ENCODE measurements around the gene COMMD6.

Gene COMMD6

DNA sequence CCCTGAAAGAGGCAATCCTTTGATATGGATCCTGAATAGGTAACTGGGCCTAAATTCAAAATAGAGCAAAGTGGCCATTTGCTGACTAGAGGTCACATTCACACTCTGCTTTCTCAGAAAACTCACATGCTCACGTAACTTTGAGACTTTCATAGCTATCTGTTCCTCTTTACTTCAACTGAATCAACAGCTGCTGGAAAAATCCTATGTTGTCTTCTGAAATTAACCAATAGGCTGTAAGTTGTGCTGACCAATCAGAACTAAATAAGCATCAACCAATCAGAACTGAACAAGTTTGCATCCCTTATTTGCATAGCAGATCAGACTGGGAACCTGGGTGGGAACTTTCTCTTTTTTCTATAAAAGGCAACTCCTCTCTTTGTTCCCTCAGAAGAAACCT is 31.6 kb downstream of the COMMD6 start:
- Histone ChIP-seq H3K9me2 (replicated peaks; ENCODE audit: insufficient read depth, low read length) (no peaks in the 10 kb centered on the region), H3K4me3 (ENCODE audit: low read length) (no peak overlapping the region), H4K20me1 (ENCODE audit: insufficient read depth, low read length) (no peaks in the 10 kb centered on the region), H3K9me3 (replicated peaks; ENCODE audit: insufficient read depth, low read length) (no peaks in the 10 kb centered on the region), H3K36me3 (replicated peaks; ENCODE audit: insufficient read depth, low read length) (no peaks in the 10 kb centered on the region), H3K27ac (ENCODE audit: low read length) (no peak overlapping the region), H3K27me3 (replicated peaks; ENCODE audit: insufficient read depth, low read length) (0 out of 2 replicates have a peak, but pooled peaks cover 3% of the 10 kb centered on the region), H3K4me2 (ENCODE audit: low read depth, low read length) (no peak overlapping the region), H3K9ac (ENCODE audit: low read length) (no peak overlapping the region), H2AFZ (ENCODE audit: low read length) (no peak overlapping the region), H3K79me2 (ENCODE audit: low read length) (no peaks in the 10 kb centered on the region), H3F3A (ENCODE audit: insufficient read depth, low read length) (no peaks in the 10 kb centered on the region), H3K4me1 (ENCODE audit: low read length) (no peaks in the 10 kb centered on the region)
- TF ChIP-seq, protein P1, sequence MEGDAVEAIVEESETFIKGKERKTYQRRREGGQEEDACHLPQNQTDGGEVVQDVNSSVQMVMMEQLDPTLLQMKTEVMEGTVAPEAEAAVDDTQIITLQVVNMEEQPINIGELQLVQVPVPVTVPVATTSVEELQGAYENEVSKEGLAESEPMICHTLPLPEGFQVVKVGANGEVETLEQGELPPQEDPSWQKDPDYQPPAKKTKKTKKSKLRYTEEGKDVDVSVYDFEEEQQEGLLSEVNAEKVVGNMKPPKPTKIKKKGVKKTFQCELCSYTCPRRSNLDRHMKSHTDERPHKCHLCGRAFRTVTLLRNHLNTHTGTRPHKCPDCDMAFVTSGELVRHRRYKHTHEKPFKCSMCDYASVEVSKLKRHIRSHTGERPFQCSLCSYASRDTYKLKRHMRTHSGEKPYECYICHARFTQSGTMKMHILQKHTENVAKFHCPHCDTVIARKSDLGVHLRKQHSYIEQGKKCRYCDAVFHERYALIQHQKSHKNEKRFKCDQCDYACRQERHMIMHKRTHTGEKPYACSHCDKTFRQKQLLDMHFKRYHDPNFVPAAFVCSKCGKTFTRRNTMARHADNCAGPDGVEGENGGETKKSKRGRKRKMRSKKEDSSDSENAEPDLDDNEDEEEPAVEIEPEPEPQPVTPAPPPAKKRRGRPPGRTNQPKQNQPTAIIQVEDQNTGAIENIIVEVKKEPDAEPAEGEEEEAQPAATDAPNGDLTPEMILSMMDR (IDR thresholded peaks at IDR 0.05; ENCODE audit: low read length) = no peak
- TF ChIP-seq EZH2 (optimal IDR thresholded peaks at IDR 0.05; ENCODE audit: low read depth, low read length) = no peak
- no peak for TF ChIP-seq EZH2phosphoT487 (IDR thresholded peaks at IDR 0.05; ENCODE audit: low read length)
- no peak for DNase-seq

DNA sequence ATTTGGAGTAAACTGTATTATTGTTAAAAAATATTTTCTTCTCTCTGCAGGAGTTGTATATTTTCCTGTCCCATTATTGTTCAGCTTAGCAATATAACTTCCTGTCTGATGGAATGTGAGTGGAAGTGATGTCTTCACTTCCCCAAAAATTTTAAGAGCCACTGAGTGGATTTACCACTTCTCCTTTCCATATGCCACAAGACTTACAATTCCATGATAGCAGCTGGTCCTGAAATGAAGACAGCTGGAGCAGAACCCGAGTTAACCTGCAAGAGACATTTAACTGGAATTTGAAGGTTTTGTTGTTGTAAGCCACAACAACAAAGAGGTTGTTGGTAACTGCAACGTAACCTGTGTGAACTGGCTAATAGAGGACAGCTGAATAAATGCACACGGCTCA is 32.3 kb downstream of the COMMD6 start:
- Histone ChIP-seq H3K36me3 (replicated peaks; ENCODE audit: insufficient read depth, low read length) (no peaks in the 10 kb centered on the region), H3K9me3 (replicated peaks; ENCODE audit: insufficient read depth, low read length) (no peaks in the 10 kb centered on the region), H3F3A (ENCODE audit: insufficient read depth, low read length) (no peaks in the 10 kb centered on the region), H3K4me1 (ENCODE audit: low read length) (no peaks in the 10 kb centered on the region), H3K9ac (ENCODE audit: low read length) (no peak overlapping the region), H3K9me2 (replicated peaks; ENCODE audit: insufficient read depth, low read length) (no peaks in the 10 kb centered on the region), H4K20me1 (ENCODE audit: insufficient read depth, low read length) (no peaks in the 10 kb centered on the region), H2AFZ (ENCODE audit: low read length) (no peak overlapping the region), H3K27me3 (replicated peaks; ENCODE audit: insufficient read depth, low read length) (0 out of 2 replicates have a peak, but pooled peaks cover 3% of the 10 kb centered on the region), H3K4me3 (ENCODE audit: low read length) (no peak overlapping the region), H3K27ac (ENCODE audit: low read length) (no peak overlapping the region), H3K4me2 (ENCODE audit: low read depth, low read length) (no peak overlapping the region), H3K79me2 (ENCODE audit: low read length) (no peaks in the 10 kb centered on the region)
- DNase-seq = no peak
- TF ChIP-seq EZH2 (optimal IDR thresholded peaks at IDR 0.05; ENCODE audit: low read depth, low read length) (no peak), EZH2phosphoT487 (IDR thresholded peaks at IDR 0.05; ENCODE audit: low read length) (no peak)
- TF ChIP-seq, protein P1 (IDR thresholded peaks at IDR 0.05; ENCODE audit: low read length) = no peak

DNA sequence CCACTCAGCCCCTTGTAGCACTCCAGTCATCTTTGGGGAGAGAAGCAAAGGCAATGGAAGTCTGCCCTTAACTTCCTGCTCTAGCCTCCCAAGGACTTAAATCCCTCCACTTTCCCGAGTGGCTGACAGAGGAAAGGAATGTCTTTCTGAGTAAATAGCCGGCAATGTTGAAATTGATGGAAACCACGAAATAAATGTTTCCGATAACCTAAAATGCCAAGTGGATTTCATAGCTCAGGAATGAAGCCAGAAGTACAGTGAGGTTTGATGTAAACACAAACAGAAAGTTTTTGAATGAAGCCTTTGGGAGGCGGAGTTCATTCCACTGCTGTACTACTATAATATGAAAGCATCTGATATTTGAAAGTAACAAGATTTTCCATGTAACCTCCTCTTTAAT is 41.7 kb downstream of the COMMD6 start:
- Histone ChIP-seq H3K27ac (ENCODE audit: low read length) (no peak overlapping the region), H3K27me3 (replicated peaks; ENCODE audit: insufficient read depth, low read length) (no peaks in the 10 kb centered on the region), H3K79me2 (ENCODE audit: low read length) (no peaks in the 10 kb centered on the region), H3K9ac (ENCODE audit: low read length) (no peak overlapping the region), H3K4me2 (ENCODE audit: low read depth, low read length) (no peak overlapping the region), H3F3A (ENCODE audit: insufficient read depth, low read length) (no peaks in the 10 kb centered on the region), H3K4me3 (ENCODE audit: low read length) (no peak overlapping the region), H3K9me2 (replicated peaks; ENCODE audit: insufficient read depth, low read length) (no peaks in the 10 kb centered on the region), H4K20me1 (ENCODE audit: insufficient read depth, low read length) (no peaks in the 10 kb centered on the region), H3K4me1 (ENCODE audit: low read length) (no peaks in the 10 kb centered on the region), H3K36me3 (replicated peaks; ENCODE audit: insufficient read depth, low read length) (no peaks in the 10 kb centered on the region), H2AFZ (ENCODE audit: low read length) (no peak overlapping the region), H3K9me3 (replicated peaks; ENCODE audit: insufficient read depth, low read length) (no peaks in the 10 kb centered on the region)
- TF ChIP-seq, protein P1 (IDR thresholded peaks at IDR 0.05; ENCODE audit: low read length) = no peak
- TF ChIP-seq EZH2 (optimal IDR thresholded peaks at IDR 0.05; ENCODE audit: low read depth, low read length) = no peak
- TF ChIP-seq EZH2phosphoT487 (IDR thresholded peaks at IDR 0.05; ENCODE audit: low read length) = no peak
- no peak for DNase-seq

Data from MM.1S (cell line).